Measurements from ENCODE around the gene NKD1. TPM values are rescaled to one million over a fixed set of nuclear protein-coding genes. Genes with fewer than 3 reads are reported as not detected.
A peak's percentile ranks its signal among the peaks of the same experiment; 100 is the strongest.
"Not testable (repeated sequence)": the region's sequence is repeated elsewhere in the genome, so short reads cannot be mapped to it uniquely, and the experiment has no call there.

Gene NKD1
- polyA plus RNA-seq, 4 donors, result 10.4 to 14.6 (median 13.2) TPM

GRCh38 chr16:50576403-50577113, 28.4 kb downstream of the NKD1 start:
- DNase-seq (ENCODE audit: low read depth in 4 of 4, low spot score in 2 of 4), result no peak

GRCh38 chr16:50578137-50578536, 29.9 kb downstream of the NKD1 start:
- no peak for DNase-seq (ENCODE audit: low read depth in 4 of 4, low spot score in 2 of 4)

- not testable (repeated sequence) for DNase-seq (ENCODE audit: low read depth in 4 of 4, low spot score in 2 of 4)
These were observed 31.2 kb downstream of the NKD1 start for GRCh38 chr16:50579373-50579772.

GRCh38 chr16:50580180-50580798, 32.1 kb downstream of the NKD1 start:
- DNase-seq (ENCODE audit: low read depth in 4 of 4, low spot score in 2 of 4), result no peak

GRCh38 chr16:50581845-50582244, 33.6 kb downstream of the NKD1 start:
- DNase-seq (ENCODE audit: low read depth in 4 of 4, low spot score in 2 of 4), result no peak

- no peak for DNase-seq (ENCODE audit: low read depth in 4 of 4, low spot score in 2 of 4)
These were observed 35.0 kb downstream of the NKD1 start for GRCh38 chr16:50583211-50583610.

GRCh38 chr16:50584033-50584722, 36.0 kb downstream of the NKD1 start:
- DNase-seq (ENCODE audit: low read depth in 4 of 4, low spot score in 2 of 4), result no peak

- DNase-seq (ENCODE audit: low read depth in 4 of 4, low spot score in 2 of 4), result peak in 1 of 4 donors; percentile 60
These were observed 37.2 kb downstream of the NKD1 start for GRCh38 chr16:50585331-50585776.

- no peak for DNase-seq (ENCODE audit: low read depth in 4 of 4, low spot score in 2 of 4)
These were observed 39.3 kb downstream of the NKD1 start for GRCh38 chr16:50587543-50587942.

GRCh38 chr16:50588276-50588675, 40.1 kb downstream of the NKD1 start:
- DNase-seq (ENCODE audit: low read depth in 4 of 4, low spot score in 2 of 4), result no peak

GRCh38 chr16:50591209-50591608, 43.0 kb downstream of the NKD1 start:
- no peak for DNase-seq (ENCODE audit: low read depth in 4 of 4, low spot score in 2 of 4)

GRCh38 chr16:50591800-50592771, 43.9 kb downstream of the NKD1 start:
- peak in 1 of 4 donors; percentile 59 for DNase-seq (ENCODE audit: low read depth in 4 of 4, low spot score in 2 of 4)

GRCh38 chr16:50592996-50593395, 44.8 kb downstream of the NKD1 start:
- DNase-seq (ENCODE audit: low read depth in 4 of 4, low spot score in 2 of 4), result no peak

GRCh38 chr16:50593410-50594150, 45.4 kb downstream of the NKD1 start:
- DNase-seq (ENCODE audit: low read depth in 4 of 4, low spot score in 2 of 4), result no peak

- no peak for DNase-seq (ENCODE audit: low read depth in 4 of 4, low spot score in 2 of 4)
These were observed 46.4 kb downstream of the NKD1 start for GRCh38 chr16:50594308-50595260.

- no peak for DNase-seq (ENCODE audit: low read depth in 4 of 4, low spot score in 2 of 4)
These were observed 47.7 kb downstream of the NKD1 start for GRCh38 chr16:50595859-50596258.

- no peak for DNase-seq (ENCODE audit: low read depth in 4 of 4, low spot score in 2 of 4)
These were observed 48.7 kb downstream of the NKD1 start for GRCh38 chr16:50596762-50597450.

All from left renal cortex interstitium (tissue), 4 donors.